ENCODE data around the gene RACGAP1.

Gene RACGAP1

GRCh38 chr12:49945394-49946080, 79.8 kb downstream of the RACGAP1 start:
- peak; percentile 91 for DNase-seq (ENCODE audit: low spot score)
- TF ChIP-seq CTCF (IDR thresholded peaks at IDR 0.05; ENCODE audit: extremely low read depth, missing control alignments), result peak; percentile 96

DNA sequence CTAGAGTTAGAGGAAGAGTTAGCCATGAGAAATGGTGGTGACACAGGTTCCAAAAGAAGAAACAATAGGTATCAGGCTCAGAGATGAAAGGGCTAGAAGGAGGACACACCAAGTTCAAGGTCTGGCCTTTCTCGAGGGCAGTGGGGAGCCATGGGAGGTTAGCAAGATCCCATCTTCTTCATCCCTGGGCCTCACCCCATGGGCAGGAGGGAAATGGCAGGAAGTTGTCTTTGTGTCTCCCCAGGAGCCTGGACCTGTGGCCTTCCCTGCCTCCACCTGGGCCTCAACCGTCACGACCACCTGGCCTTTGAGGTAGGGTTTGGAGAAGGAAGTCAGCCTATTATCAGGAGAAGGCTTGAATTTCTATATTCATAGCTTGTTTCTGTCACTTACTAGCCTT, 80.6 kb downstream of the RACGAP1 start:
- TF ChIP-seq CTCF (IDR thresholded peaks at IDR 0.05; ENCODE audit: extremely low read depth, missing control alignments), result no peak
- DNase-seq (ENCODE audit: low spot score), result no peak

DNA sequence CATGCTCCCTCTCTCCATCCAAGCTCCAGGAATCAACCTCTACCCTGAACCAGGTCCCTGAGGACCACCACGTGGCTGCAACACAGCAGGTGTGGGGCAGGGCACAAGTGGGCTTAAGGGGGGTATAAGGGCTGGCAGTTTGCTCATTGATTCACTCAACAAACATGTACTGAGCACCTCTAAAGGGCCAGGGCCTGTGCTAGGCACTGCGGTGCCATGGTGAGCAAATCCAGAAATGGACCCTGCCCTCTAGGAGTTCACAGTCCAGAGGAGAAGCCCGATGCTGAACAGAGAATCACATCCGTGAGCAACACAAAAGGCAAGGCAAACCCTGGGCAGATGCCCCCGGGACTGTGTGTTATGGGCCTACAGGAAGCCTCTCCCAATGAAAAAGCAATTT, 81.2 kb downstream of the RACGAP1 start:
- DNase-seq (ENCODE audit: low spot score), result no peak
- TF ChIP-seq CTCF (IDR thresholded peaks at IDR 0.05; ENCODE audit: extremely low read depth, missing control alignments), result no peak

- no peak for DNase-seq (ENCODE audit: low spot score)
- no peak for TF ChIP-seq CTCF (IDR thresholded peaks at IDR 0.05; ENCODE audit: extremely low read depth, missing control alignments)
Measured at GRCh38 chr12:49943625-49943960, 81.7 kb downstream of the RACGAP1 start.

- TF ChIP-seq CTCF (IDR thresholded peaks at IDR 0.05; ENCODE audit: extremely low read depth, missing control alignments), result no peak
- no peak for DNase-seq (ENCODE audit: low spot score)
Measured at GRCh38 chr12:49942921-49943624, 82.2 kb downstream of the RACGAP1 start.

GRCh38 chr12:49942512-49942893, 82.8 kb downstream of the RACGAP1 start:
- no peak for TF ChIP-seq CTCF (IDR thresholded peaks at IDR 0.05; ENCODE audit: extremely low read depth, missing control alignments)
- DNase-seq (ENCODE audit: low spot score), result no peak

- no peak for TF ChIP-seq CTCF (IDR thresholded peaks at IDR 0.05; ENCODE audit: extremely low read depth, missing control alignments)
- DNase-seq (ENCODE audit: low spot score), result no peak
Measured at GRCh38 chr12:49941556-49942511, 83.5 kb downstream of the RACGAP1 start.
